ENCODE results near the gene OAS1. TPM values are rescaled to one million over a fixed set of nuclear protein-coding genes. Genes with fewer than 3 reads are reported as not detected.
"Not testable (repeated sequence)": the region's sequence is repeated elsewhere in the genome, so short reads cannot be mapped to it uniquely, and the experiment has no call there.

OAS1 gene
- polyA plus RNA-seq, 5 donors, result 4.3 to 5.6 (median 5.0) TPM

- DNase-seq, result no peak
Measured at GRCh38 chr12:112898380-112898779, 8.4 kb upstream of the OAS1 start.

- no peak for DNase-seq
Measured at GRCh38 chr12:112900298-112901145, 6.2 kb upstream of the OAS1 start.

- DNase-seq, result no peak
Measured at GRCh38 chr12:112901271-112901670, 5.5 kb upstream of the OAS1 start.

- no peak for DNase-seq
Measured at GRCh38 chr12:112904571-112904970, 2.2 kb upstream of the OAS1 start.

- no peak for DNase-seq
Measured at GRCh38 chr12:112905451-112906089, 1.2 kb upstream of the OAS1 start.

- no peak for DNase-seq
Measured at GRCh38 chr12:112907415-112908157, 824 bp downstream of the OAS1 start.

GRCh38 chr12:112908548-112908947, 1.8 kb downstream of the OAS1 start:
- no peak for DNase-seq

GRCh38 chr12:112909693-112910092, 2.9 kb downstream of the OAS1 start:
- DNase-seq, result no peak

GRCh38 chr12:112913038-112913688, 6.4 kb downstream of the OAS1 start:
- DNase-seq, result no peak

GRCh38 chr12:112913888-112914287, 7.1 kb downstream of the OAS1 start:
- DNase-seq, result not testable (repeated sequence)

GRCh38 chr12:112916270-112916669, 9.5 kb downstream of the OAS1 start:
- peak; percentile 68 to 74 for DNase-seq

- DNase-seq, result no peak
Measured at GRCh38 chr12:112919121-112919520, 12.4 kb downstream of the OAS1 start.

GRCh38 chr12:112924986-112925385, 18.2 kb downstream of the OAS1 start:
- no peak for DNase-seq

GRCh38 chr12:112926416-112927033, 19.8 kb downstream of the OAS1 start:
- DNase-seq, result not testable (repeated sequence)

GRCh38 chr12:112927475-112927874, 20.7 kb downstream of the OAS1 start:
- DNase-seq, result no peak

GRCh38 chr12:112927925-112928324, 21.2 kb downstream of the OAS1 start:
- no peak for DNase-seq

GRCh38 chr12:112928978-112929377, 22.2 kb downstream of the OAS1 start:
- DNase-seq, result no peak

- DNase-seq, result no peak
Measured at GRCh38 chr12:112929715-112930114, 23.0 kb downstream of the OAS1 start.

GRCh38 chr12:112930350-112930749, 23.6 kb downstream of the OAS1 start:
- DNase-seq, result no peak

GRCh38 chr12:112932485-112933128, 25.8 kb downstream of the OAS1 start:
- no peak for DNase-seq

- DNase-seq, result no peak
Measured at GRCh38 chr12:112933129-112933505, 26.4 kb downstream of the OAS1 start.
